HepG2 (cell line): Measurements from ENCODE around the gene PFAS. TPM values are rescaled to one million over a fixed set of nuclear protein-coding genes. Genes with fewer than 3 reads are reported as not detected.

Experiments used
- GPN1 ChIP-seq: sonication (generic); formaldehyde crosslinking; IDR thresholded peaks from 2 replicates; pipeline ENCODE4 v1.5.1; 2020; ENCODE audit warnings: missing genetic modification reagents, borderline replicate concordance
- GRHL1 ChIP-seq: sonication (generic); formaldehyde crosslinking; conservative IDR thresholded peaks from 2 replicates; pipeline ENCODE4 v1.8.0; 2022; ENCODE audit warnings: missing genetic modification reagents
- IRX3 ChIP-seq: sonication (generic); formaldehyde crosslinking; IDR thresholded peaks from 2 replicates; pipeline ENCODE4 v1.8.1; 2023; ENCODE audit warnings: mild to moderate bottlenecking, low read depth, missing genetic modification reagents, borderline replicate concordance
- JUN ChIP-seq: sonication (generic); formaldehyde crosslinking; IDR thresholded peaks from 2 replicates; pipeline ENCODE4 v1.4.0; 2020; ENCODE audit warnings: mild to moderate bottlenecking, missing genetic modification reagents
- MTA1 ChIP-seq: sonication (generic); formaldehyde crosslinking; IDR thresholded peaks from 2 replicates; pipeline ENCODE4 v1.4.0; 2020; ENCODE audit warnings: missing genetic modification reagents, mild to moderate bottlenecking, borderline replicate concordance
- PRDM15 ChIP-seq: sonication (generic); formaldehyde crosslinking; IDR thresholded peaks from 2 replicates; pipeline ENCODE4 v1.4.0; 2020; ENCODE audit warnings: missing genetic modification reagents
- RARA ChIP-seq: IDR thresholded peaks from 2 replicates; pipeline ENCODE4 v1.6.1; 2016; ENCODE audit warnings: missing genetic modification reagents, missing compliant biosample characterization
- RBFOX2 ChIP-seq: fragments of 200-400 bp; formaldehyde crosslinking; IDR thresholded peaks from 2 replicates; pipeline ENCODE4 v1.6.1; 2017; ENCODE audit warnings: low read depth, mild to moderate bottlenecking, low read length
- SETDB1 ChIP-seq: sonication (generic); formaldehyde crosslinking; IDR thresholded peaks from 2 replicates; pipeline ENCODE4 v1.5.1; 2020; ENCODE audit warnings: missing genetic modification reagents, mild to moderate bottlenecking, borderline replicate concordance
- TBL1XR1 ChIP-seq: fragments of 150-350 bp; IDR thresholded peaks from 2 replicates; pipeline ENCODE4 v1.6.1; 2014; ENCODE audit warnings: borderline replicate concordance, low read length; ENCODE audit not compliant: partially characterized antibody
- YEATS4 ChIP-seq: sonication (generic); formaldehyde crosslinking; IDR thresholded peaks from 2 replicates; pipeline ENCODE4 v1.4.0; 2020; ENCODE audit warnings: missing genetic modification reagents, borderline replicate concordance
- ZBTB7A ChIP-seq: sonication (generic); formaldehyde crosslinking; IDR thresholded peaks from 2 replicates; pipeline ENCODE4 v1.8.0; 2022; ENCODE audit warnings: mild to moderate bottlenecking, missing genetic modification reagents
- ZNF557 ChIP-seq: sonication (generic); formaldehyde crosslinking; IDR thresholded peaks from 2 replicates; pipeline ENCODE4 v1.4.0; 2020; ENCODE audit warnings: missing genetic modification reagents
- ZNF678 ChIP-seq: sonication (generic); formaldehyde crosslinking; IDR thresholded peaks from 2 replicates; pipeline ENCODE4 v1.4.0; 2020; ENCODE audit warnings: mild to moderate bottlenecking, missing genetic modification reagents
- ZNF704 ChIP-seq: sonication (generic); formaldehyde crosslinking; IDR thresholded peaks from 2 replicates; pipeline ENCODE4 v1.8.1; 2023; ENCODE audit warnings: mild to moderate bottlenecking, inconsistent platforms, moderate library complexity, missing genetic modification reagents, borderline replicate concordance
- ZNF709 ChIP-seq: sonication (generic); formaldehyde crosslinking; IDR thresholded peaks from 2 replicates; pipeline ENCODE4 v1.5.0; 2020; ENCODE audit warnings: mild to moderate bottlenecking, missing genetic modification reagents
- polyA plus RNA-seq, 8 experiments: library from polyadenylated mRNA; depleted of rRNA in 3 of 8; stranded (reverse) in 7 of 8; unstranded in 1 of 8; fragments of >200 nt; fragmentation: Illumina TruSeq in 4 of 8; extraction: Trizol in 4 of 8; gene quantifications; 2 replicates each; pipeline versions ENCODE4 v1.2.1 to v1.2.3, GENCODE V29; 2011 to 2016; ENCODE audit warnings: low read depth in 4 of 8, missing spikeins in 1 of 8, mixed read lengths in 1 of 8; ENCODE audit not compliant: insufficient read depth in 1 of 8
- total RNA-seq, 5 experiments: library from RNA; depleted of rRNA; stranded (reverse); fragments of >200 nt; fragmentation: Illumina TruSeq; extraction: Trizol; gene quantifications; 2 replicates each; pipeline ENCODE4 v1.2.3, GENCODE V29; 2016; ENCODE audit warnings: low read depth in 1 of 5
- TF ChIP-seq, protein P1 (sequence below), 2 experiments: sonication (generic) in 1 of 2; formaldehyde crosslinking in 1 of 2; IDR thresholded peaks; 2 replicates each; pipeline versions ENCODE4 v1.5.1 to v1.6.1; 2011 to 2020; ENCODE audit warnings: borderline replicate concordance in 1 of 2, low read depth in 1 of 2, low read length in 1 of 2, mild to moderate bottlenecking in 1 of 2, missing genetic modification reagents in 1 of 2, moderate library complexity in 1 of 2
- TF ChIP-seq, protein P2 (sequence below): IDR thresholded peaks from 2 replicates; pipeline ENCODE4 v1.6.1; 2016; ENCODE audit warnings: missing compliant biosample characterization, missing genetic modification reagents, borderline replicate concordance

PFAS gene
- total and polyA plus RNA-seq, 2 of the 13 experiments (the other 11 are each of a cell fraction or from before 2014, with no cell fraction given): 49.4 to 58.2 TPM

DNA sequence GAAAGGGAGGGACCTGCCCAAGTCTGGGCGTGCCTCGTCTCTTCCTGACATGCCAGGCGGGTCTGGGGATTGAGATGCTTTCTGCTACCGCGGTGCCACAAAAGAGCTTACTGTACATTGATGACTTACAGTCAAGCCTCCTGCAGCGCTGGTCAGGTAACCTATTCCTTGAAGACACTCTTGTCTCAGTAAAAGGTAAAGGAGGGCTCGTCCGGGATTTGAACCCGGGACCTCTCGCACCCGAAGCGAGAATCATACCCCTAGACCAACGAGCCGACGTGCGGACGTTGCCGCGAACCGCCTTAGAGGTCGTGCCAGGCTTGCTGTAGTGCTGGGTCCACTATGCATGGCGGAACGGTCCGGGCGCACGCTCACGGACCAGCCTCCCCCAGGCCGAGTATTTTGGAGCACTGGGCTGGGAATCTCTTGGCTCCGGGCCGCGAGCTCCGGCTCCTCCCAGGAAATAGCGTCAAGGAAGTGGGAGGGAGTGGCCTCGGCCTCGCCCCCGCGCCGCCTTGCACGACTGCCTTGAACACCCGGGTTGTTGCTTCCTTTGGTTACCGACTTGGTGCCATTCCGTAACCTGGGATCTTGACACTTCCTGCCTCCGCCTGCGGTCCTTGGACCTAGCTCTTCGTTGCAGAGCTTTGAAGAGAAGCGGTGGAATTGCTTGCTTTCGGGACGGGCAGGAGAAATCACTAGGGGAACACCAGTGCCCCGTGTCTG, 26.3 kb upstream of the PFAS start (continued):
- TF ChIP-seq PRDM15 (peak; percentile 65; the same call in 1 of the 2 replicates), ZNF557 (CRISPR knock-in tag) (peak; percentile 25; the same call in 1 of the 2 replicates), GRHL1 (CRISPR knock-in tag) (no peak), IRX3 (CRISPR knock-in tag) (no peak), GPN1 (CRISPR knock-in tag) (no peak), ZNF704 (CRISPR knock-in tag) (no peak), RARA (peak; percentile 46; the same call in 1 of the 2 replicates), SETDB1 (CRISPR knock-in tag) (no peak), ZNF678 (CRISPR knock-in tag) (peak; percentile 74; the same call in 1 of the 2 replicates), ZBTB7A (CRISPR knock-in tag) (no peak), ZNF709 (CRISPR knock-in tag) (0 out of 2 replicates have a peak, but pooled peaks have one; percentile 53), TBL1XR1 (peak; percentile 10), RBFOX2 (peak; percentile 83), YEATS4 (CRISPR knock-in tag) (peak; percentile 85; the same call in 1 of the 2 replicates), JUN (CRISPR knock-in tag) (no peak), MTA1 (no peak)
- TF ChIP-seq, protein P1, sequence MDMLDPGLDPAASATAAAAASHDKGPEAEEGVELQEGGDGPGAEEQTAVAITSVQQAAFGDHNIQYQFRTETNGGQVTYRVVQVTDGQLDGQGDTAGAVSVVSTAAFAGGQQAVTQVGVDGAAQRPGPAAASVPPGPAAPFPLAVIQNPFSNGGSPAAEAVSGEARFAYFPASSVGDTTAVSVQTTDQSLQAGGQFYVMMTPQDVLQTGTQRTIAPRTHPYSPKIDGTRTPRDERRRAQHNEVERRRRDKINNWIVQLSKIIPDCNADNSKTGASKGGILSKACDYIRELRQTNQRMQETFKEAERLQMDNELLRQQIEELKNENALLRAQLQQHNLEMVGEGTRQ (IDR thresholded peaks at IDR 0.05; ENCODE audit: low read depth, low read length): no peak
- TF ChIP-seq, protein P1 (CRISPR knock-in tag; IDR thresholded peaks at IDR 0.05; ENCODE audit: borderline replicate concordance): no peak; the same call in 1 of the 2 replicates
- TF ChIP-seq, protein P2, sequence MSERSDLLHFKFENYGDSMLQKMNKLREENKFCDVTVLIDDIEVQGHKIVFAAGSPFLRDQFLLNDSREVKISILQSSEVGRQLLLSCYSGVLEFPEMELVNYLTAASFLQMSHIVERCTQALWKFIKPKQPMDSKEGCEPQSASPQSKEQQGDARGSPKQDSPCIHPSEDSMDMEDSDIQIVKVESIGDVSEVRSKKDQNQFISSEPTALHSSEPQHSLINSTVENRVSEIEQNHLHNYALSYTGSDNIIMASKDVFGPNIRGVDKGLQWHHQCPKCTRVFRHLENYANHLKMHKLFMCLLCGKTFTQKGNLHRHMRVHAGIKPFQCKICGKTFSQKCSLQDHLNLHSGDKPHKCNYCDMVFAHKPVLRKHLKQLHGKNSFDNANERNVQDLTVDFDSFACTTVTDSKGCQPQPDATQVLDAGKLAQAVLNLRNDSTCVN: no peak
